ENCODE data around the gene ARL15.

GRCh38 chr5:54360089-54360488 is 49.7 kb upstream of the ARL15 start:
- TF ChIP-seq CTCF (IDR thresholded peaks at IDR 0.05; ENCODE audit: borderline replicate concordance, extremely low read depth, low read length, poor library complexity, severe bottlenecking) (no peak), EZH2 (IDR thresholded peaks at IDR 0.05; ENCODE audit: borderline replicate concordance, low read depth, low read length, severe bottlenecking) (no peak)
